Measurements from ENCODE around the gene ZBTB20. TPM values are rescaled to one million over a fixed set of nuclear protein-coding genes. Genes with fewer than 3 reads are reported as not detected.

Gene ZBTB20
- total and polyA plus RNA-seq, 12 donors = 2.8 to 167 (median 108) TPM

DNA sequence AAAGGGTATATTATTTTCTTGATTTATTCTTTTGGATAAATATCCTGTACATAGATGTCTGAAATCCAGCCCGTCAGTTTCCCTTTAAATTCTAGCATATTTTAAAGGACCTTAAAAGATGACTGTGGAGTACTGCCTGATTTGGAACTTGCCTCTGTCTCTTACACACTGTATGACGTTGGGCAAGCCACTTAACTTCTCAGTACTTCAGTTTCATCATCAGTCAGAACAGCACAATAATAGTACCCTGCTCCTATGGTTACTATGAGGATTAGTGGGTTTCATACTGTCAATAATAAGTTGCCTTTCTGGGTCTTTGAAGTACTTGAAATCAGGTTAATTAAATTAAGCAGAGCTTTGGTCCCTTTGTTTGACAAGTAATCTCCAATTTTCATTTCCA is 479.0 kb downstream of the ZBTB20 start:
- H3K4me1 ChIP-seq (replicated peaks in 1 of 2) = peaks cover 0 to 13% of the 10 kb centered on the region in 2 donors
- TF ChIP-seq, protein P1, sequence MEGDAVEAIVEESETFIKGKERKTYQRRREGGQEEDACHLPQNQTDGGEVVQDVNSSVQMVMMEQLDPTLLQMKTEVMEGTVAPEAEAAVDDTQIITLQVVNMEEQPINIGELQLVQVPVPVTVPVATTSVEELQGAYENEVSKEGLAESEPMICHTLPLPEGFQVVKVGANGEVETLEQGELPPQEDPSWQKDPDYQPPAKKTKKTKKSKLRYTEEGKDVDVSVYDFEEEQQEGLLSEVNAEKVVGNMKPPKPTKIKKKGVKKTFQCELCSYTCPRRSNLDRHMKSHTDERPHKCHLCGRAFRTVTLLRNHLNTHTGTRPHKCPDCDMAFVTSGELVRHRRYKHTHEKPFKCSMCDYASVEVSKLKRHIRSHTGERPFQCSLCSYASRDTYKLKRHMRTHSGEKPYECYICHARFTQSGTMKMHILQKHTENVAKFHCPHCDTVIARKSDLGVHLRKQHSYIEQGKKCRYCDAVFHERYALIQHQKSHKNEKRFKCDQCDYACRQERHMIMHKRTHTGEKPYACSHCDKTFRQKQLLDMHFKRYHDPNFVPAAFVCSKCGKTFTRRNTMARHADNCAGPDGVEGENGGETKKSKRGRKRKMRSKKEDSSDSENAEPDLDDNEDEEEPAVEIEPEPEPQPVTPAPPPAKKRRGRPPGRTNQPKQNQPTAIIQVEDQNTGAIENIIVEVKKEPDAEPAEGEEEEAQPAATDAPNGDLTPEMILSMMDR (IDR thresholded peaks at IDR 0.05) = no peak
- no peak for TF ChIP-seq POLR2A (IDR thresholded peaks at IDR 0.05)
- no peak overlapping the region for H3K4me3 ChIP-seq
- no peaks in the 10 kb centered on the region for H3K27me3 ChIP-seq
- no peak overlapping the region for H3K27ac ChIP-seq
- H3K9me3 ChIP-seq (replicated peaks in 1 of 3) = no peaks in the 10 kb centered on the region
- H3K36me3 ChIP-seq (replicated peaks in 1 of 2) = no peaks in the 10 kb centered on the region
- WGBS, 4 donors = 78 to 85% (median 84%) methylated on average over 2 of the region's 2 CpGs
- no peak for DNase-seq
- intact Hi-C loops (cut with DNase I) = no loop called here

DNA sequence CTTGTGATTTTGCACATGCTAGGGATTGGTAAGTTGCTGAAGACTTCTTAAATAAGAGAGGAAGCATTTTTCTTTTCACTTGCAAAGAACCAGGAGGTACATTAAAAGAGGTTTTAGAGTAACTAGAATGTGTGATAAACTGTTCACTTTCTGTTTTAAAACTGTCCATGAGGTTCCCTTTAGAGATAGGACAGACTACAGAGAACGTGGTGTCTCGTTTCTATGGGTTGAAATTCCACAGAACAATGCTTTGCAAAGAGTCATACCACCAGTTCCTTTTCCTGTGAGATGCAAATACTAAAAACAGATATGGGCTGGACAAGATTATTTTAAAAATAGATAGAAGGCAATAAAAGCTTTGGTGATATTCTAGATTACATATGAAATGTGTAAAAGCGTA is 480.5 kb downstream of the ZBTB20 start:
- WGBS, 4 donors = 69 to 83% (median 78%) methylated on average over 3 of the region's 3 CpGs
- H3K27ac ChIP-seq = no peak overlapping the region

DNA sequence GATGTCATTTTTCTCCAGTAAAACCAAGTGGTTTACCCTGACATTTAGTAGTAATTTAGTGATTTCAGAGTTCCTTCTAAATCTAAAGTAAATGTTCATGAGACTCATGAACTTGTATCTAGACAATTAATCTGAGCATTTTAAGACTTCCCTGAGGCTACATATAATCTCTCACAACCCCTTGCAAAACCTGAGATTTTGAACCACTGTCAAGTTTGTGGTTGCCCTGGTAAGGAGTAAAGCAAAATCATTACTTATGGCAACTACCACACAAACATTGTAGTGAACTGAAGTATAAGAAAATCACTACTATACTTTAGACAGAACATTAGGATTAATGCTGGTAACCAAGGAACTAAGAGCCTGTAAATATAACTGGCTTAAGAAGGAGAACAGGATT is 483.1 kb downstream of the ZBTB20 start:
- no peak for DNase-seq
- TF ChIP-seq POLR2A (IDR thresholded peaks at IDR 0.05) = no peak
- TF ChIP-seq, protein P1 (IDR thresholded peaks at IDR 0.05) = no peak
- intact Hi-C loops (cut with DNase I) = no loop called here
- no peaks in the 10 kb centered on the region for H3K9me3 ChIP-seq (replicated peaks in 1 of 3)
- H3K4me3 ChIP-seq = no peak overlapping the region
- H3K4me1 ChIP-seq (replicated peaks in 1 of 2) = peaks cover 8 to 30% of the 10 kb centered on the region in 2 donors
- no peak overlapping the region for H3K27ac ChIP-seq
- H3K27me3 ChIP-seq = no peaks in the 10 kb centered on the region
- no peaks in the 10 kb centered on the region for H3K36me3 ChIP-seq (replicated peaks in 1 of 2)

More for the DNA sequence above, 480.5 kb downstream of the ZBTB20 start:
- no peak for TF ChIP-seq POLR2A (IDR thresholded peaks at IDR 0.05)
- TF ChIP-seq, protein P1 (IDR thresholded peaks at IDR 0.05) = no peak
- peaks cover 0 to 13% of the 10 kb centered on the region in 2 donors for H3K4me1 ChIP-seq (replicated peaks in 1 of 2)
- no peak overlapping the region for H3K4me3 ChIP-seq
- DNase-seq = no peak
- no peaks in the 10 kb centered on the region for H3K27me3 ChIP-seq
- intact Hi-C loops (cut with DNase I) = no loop called here
- H3K9me3 ChIP-seq (replicated peaks in 1 of 3) = no peaks in the 10 kb centered on the region
- H3K36me3 ChIP-seq (replicated peaks in 1 of 2) = no peaks in the 10 kb centered on the region

DNA sequence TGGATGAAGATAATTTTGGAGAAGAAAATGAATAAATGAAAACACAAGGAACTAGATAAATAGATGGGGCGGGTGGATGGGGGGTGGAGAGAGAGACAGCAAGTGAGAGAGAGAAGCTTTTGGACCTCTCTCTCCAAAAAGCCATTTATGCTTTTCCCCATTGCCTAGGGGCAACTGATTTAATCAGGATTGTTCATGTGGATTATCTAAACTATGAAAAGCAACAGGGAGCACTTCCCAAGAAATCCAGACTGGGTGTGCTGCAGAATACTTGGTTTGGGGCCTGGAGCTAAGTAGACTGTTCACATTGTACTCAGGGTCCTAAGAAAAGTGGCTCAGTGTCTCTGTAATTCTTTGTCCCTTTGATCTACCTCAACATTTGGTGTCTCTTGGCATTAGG is 486.3 kb downstream of the ZBTB20 start:
- Histone ChIP-seq H3K36me3 (replicated peaks in 1 of 2) (no peaks in the 10 kb centered on the region), H3K9me3 (replicated peaks in 1 of 3) (no peaks in the 10 kb centered on the region), H3K27ac (peak overlapping the region in 2 of 5 donors; percentile 18 to 49), H3K27me3 (no peaks in the 10 kb centered on the region), H3K4me1 (replicated peaks in 1 of 2) (peaks cover 8 to 17% of the 10 kb centered on the region in 2 donors), H3K4me3 (no peak overlapping the region)
- TF ChIP-seq, protein P1 (IDR thresholded peaks at IDR 0.05) = no peak
- no peak for TF ChIP-seq POLR2A (IDR thresholded peaks at IDR 0.05)
- 83 to 97% (median 92%) methylated on average over 1 of the region's 1 CpG for WGBS, 4 donors
- intact Hi-C loops (cut with DNase I) = no loop called here
- DNase-seq = no peak
